HG02571 (cell line): Measurements from ENCODE around the gene KHK.
"Not testable (repeated sequence)": the region's sequence is repeated elsewhere in the genome, so short reads cannot be mapped to it uniquely, and the experiment has no call there.

Experiments used
- ATAC-seq: cut with Tn5 transposase; IDR thresholded peaks from one replicate; pipeline ENCODE4 v1.9.1; 2021; ENCODE audit warnings: mild to moderate bottlenecking, moderate library complexity; ENCODE audit not compliant: unreplicated experiment

KHK gene

GRCh38 chr2:27095745-27096651, 9.4 kb downstream of the KHK start:
- ATAC-seq: no peak

DNA sequence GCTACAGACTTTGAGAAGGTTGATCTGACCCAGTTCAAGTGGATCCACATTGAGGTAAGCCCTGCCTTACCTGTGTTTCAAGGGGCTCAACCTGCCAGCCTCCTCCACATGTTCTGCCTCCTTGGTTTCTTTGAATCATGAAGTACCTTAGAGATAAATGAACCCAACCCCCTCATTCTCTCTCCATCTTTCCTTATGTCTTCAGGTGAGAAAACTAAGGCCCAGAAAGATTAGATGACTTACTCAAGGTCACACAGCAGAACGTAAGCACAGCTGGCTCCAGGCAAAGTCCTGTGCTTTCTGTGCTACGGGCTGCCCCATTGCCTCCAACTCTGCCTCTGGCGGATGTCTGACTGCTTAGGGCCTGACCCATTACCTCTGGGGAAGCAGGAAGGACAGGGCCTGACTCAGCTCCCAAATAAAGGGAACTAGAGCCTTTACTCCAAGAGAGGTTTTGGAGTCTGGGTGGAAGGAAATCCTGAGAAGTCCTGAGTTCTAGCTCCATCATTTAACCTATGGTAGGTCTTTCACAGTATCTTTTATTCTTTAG, 10.3 kb downstream of the KHK start:
- no peak for ATAC-seq

- no peak for ATAC-seq
These were observed 10.8 kb downstream of the KHK start for GRCh38 chr2:27097341-27097740.

GRCh38 chr2:27099334-27099955, 12.9 kb downstream of the KHK start:
- ATAC-seq: no peak

DNA sequence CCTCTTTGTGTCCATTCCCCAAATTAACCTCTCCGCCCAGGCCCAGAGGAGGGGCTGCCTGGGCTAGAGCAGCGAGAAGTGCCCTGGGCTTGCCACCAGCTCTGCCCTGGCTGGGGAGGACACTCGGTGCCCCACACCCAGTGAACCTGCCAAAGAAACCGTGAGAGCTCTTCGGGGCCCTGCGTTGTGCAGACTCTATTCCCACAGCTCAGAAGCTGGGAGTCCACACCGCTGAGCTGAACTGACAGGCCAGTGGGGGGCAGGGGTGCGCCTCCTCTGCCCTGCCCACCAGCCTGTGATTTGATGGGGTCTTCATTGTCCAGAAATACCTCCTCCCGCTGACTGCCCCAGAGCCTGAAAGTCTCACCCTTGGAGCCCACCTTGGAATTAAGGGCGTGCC, 13.5 kb downstream of the KHK start:
- ATAC-seq: no peak

DNA sequence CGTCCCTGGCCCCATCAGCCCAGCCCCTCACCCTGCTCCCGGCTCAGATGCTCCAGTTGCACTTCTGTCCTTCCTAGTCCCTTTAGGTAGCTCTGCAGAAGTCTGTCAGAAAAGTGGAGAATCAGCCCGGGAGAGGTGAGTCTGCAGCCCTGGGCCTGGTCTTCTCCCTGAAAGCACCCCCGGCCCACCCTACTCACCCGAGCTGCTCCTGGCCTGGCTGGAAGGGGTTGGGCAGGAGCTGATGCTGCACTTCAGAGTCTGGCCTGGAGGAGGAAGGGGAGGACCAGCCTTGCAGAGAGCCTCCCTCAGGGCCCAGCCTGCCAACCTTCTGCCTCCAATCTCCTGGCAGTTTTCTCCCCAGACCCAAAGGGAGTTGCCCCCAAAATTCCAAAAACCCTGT, 15.8 kb downstream of the KHK start:
- ATAC-seq: no peak

- no peak for ATAC-seq
These were observed 19.4 kb downstream of the KHK start for GRCh38 chr2:27105981-27106380.

DNA sequence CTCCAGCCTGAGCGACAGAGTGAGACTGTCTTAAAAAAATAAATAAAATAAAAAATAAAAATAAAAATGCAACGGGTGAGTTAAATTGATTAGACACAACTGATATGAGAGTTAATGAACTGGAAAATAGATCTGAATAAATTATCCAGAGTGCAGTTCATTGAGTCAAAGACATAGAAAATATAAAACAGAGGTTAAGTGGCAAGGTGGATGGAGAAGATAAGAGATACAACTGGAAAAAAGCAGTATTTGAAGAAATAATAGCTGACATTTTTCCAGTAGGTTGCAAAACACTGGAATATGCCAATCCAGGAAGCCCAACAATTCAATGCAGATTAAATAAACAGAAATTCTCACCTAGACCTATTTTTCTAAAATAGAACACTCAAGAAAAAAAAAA, 21.6 kb downstream of the KHK start:
- ATAC-seq: no peak

- no peak for ATAC-seq
These were observed 22.5 kb downstream of the KHK start for GRCh38 chr2:27109083-27109482.

DNA sequence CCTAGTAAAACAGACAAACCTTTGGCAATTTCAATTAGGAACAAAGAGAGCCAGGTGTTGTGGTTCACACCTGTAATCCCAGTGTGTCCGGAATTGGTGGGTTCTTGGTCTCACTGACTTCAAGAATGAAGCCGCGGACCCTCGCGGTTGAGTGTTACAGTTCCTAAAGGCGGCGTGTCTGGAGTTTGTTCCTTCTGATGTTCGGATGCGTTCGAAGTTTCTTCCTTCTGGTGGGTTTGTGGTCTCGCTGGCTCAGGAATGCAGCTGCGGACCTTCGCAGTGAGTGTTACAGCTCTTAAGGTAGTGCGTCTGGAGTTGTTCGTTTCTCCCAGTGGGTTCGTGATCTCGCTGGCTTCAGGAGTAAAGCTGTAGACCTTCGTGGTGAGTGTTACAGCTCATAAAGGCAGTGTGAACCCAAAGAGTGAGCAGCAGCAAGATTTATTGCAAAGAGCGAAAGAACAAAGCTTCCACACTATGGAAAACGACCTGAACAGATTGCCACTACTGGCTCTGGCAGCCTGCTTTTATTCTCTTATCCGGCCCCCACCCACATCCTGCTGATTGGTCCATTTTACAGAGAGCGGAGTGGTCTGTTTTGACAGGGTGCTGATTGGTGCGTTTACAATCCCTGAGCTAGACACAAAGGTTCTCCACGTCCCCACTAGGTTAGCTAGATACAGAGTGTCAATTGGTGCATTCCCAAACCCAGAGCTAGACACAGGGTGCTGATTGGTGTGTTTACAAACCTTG, 24.2 kb downstream of the KHK start:
- ATAC-seq: not testable (repeated sequence)

- not testable (repeated sequence) for ATAC-seq
These were observed 25.0 kb downstream of the KHK start for GRCh38 chr2:27111392-27112078.

DNA sequence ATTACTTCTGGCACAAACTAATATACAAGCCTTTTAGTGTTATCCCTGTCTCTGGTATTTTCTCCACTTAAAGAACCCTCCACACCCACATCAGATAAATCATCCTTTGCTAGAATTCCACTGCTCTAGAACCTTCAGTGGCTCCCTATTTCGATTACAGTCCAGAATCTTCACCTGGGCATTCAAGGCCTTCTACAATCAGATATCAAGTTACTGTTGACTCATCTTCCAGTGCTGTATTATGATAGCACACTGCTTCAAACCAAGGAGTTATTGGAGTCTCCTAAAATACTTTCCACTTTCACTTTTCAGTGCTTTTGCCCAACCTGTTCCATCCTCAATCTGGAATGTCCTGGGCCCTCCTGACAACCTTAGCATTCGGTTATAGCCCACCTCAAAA, 28.9 kb downstream of the KHK start:
- no peak for ATAC-seq

DNA sequence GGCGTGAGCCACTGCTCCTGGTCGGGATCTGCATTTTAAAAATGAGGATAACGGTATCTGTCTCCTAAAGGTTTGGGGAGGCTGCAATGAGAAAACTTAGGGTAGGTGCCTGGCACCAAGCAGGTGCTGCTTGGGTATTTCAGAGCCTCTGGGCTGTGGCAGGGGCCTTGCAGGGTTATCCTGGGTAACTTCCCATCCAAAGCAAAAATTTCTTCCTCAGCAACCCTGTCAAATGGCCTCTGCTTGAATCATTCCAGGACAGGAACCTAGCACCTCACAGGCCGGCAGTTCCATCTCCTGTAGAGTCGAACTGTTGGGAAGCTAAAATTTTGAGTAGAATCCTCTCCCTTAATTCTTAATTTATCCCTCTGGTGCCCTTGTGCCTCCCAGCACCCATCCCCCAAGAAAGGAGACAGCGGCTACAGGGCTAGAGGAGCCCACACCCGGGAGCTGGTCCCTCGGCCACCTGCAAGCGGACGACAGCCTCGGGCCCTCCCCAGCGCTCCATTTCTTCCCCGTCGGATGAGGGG, 31.5 kb downstream of the KHK start:
- no peak for ATAC-seq

DNA sequence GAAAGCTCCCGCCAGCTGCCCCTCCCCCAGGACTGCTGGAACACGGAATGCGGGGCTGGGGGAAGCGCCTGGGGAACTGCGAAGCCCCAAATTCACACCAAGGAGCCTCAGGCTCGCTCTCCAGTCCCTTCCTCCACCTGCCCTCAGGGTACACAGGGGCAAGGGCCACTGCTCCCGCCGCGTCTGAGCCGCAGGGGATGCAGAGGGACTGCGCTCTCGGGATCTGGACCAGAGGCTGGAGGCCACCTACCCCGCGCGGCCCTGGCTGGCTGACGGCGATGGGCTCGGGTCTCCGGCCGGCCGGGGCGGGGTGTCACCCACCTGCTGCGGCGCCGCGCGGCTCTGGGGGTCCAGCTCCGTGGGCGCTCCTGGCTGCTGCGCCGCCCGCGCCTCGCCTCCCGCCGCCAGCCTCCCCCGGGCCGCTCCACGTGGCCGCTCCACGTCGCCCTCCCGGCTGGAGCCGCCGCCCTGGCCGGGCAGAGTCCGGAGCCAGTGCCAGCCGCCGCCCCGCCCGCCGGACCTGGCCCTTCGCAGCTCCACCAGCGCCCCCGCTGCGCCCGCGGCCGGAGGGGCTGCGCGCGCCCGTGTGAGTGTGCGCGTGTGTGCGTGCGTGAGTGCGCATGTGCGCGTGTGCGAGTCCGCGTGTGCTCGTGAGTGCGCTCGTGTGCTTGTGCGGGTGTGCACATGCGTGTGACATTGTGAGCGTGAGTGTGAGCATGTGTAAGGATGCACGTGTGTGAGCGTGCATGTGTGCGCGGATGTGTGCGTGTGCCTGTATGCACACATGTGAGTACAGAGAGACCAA, 32.2 kb downstream of the KHK start, which contains the start of gene CGREF1:
Gene CGREF1 (minus strand): TSS at position 604 of the 805 bp plus-strand sequence. CDS start 14,762 bp downstream, outside the sequence.
- no peak for ATAC-seq

DNA sequence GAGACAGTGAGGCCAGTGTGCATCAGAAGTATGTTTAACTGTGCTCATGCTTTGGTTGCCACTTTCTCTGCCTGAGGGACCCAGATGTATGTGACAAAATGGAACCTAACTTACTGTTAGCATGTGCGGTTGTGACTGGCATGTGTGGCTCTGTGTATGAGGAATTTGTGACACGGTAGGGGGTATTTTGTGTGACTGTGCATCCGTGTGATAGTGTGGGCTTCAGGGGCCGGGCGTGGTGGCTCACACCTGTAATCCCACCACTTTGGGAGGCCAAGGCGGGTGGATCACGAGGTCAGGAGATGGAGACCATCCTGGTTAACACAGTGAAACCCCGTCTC, 32.7 kb downstream of the KHK start:
- ATAC-seq: not testable (repeated sequence)

DNA sequence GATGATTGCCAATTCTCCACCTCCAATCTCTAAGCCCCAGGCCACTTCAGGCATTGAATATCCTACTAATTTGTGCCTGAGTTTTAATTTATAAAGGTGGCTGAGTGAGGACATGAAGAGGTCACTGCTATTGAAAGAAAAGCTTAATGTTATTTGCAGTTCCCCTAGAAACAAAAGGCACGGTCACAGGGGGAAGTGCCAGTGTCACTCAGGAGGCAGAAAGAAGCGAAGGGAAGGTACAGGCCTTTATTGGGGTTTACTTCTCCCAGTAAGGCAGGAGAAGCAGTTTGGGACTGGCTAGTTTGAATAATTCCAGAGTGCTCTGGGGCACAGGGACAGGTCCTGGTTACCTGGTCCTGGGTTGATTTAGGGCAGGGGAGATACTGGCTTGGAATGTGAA, 35.3 kb downstream of the KHK start:
- ATAC-seq: no peak

DNA sequence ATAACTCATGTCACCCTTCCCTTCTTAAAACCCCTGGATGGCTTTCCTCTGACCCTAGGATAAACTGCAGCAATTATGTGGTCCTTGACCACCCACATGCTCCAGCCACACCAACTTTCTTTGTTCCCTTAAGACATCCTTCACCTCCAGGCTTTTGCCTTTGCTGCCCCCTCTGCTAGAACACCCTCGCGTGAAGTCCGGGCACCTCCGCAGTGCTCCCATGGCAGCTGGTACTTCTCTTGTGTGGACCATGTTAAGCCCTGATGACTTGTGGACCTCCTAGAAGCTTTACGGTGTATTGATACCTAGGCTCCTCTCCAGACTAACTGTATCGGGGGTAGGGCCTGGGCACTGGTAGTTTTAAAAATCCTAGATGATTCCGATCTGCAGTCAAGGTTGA, 36.2 kb downstream of the KHK start:
- ATAC-seq: no peak

- peak; percentile 59 for ATAC-seq
These were observed 37.0 kb downstream of the KHK start, which contains the start of gene ABHD1 for GRCh38 chr2:27123302-27124150. Gene ABHD1, plus strand, starts transcription at chr2:27123815. Its CDS starts 134 bp downstream, at chr2:27123949.

DNA sequence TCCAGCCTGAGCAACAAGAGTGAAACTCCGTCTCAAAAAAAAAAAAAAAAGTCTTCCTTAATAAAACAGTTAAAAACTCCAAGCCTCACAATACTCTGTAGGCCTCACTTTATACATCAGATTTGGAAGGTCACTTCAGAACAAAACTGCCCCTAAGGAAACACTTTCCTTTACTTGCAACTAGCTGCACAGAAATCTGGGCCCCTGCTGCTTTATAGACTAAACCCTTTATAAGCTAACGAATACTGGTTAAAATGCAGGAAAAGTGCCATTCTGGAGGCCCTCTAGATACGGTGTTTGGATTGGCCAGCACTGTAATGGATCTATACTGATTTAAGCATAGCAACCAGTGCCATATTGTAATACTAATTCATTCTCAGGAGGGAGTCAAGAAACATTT, 38.5 kb downstream of the KHK start:
- no peak for ATAC-seq
